ENCODE measurements around the gene TRPV2. TPM values are rescaled to one million over a fixed set of nuclear protein-coding genes. Genes with fewer than 3 reads are reported as not detected.
A peak's percentile ranks its signal among the peaks of the same experiment; 100 is the strongest.
"Not testable (repeated sequence)": the region's sequence is repeated elsewhere in the genome, so short reads cannot be mapped to it uniquely, and the experiment has no call there.

The TRPV2 gene
- total RNA-seq, 1 donor from 2014 or later: 0.98 TPM

DNA sequence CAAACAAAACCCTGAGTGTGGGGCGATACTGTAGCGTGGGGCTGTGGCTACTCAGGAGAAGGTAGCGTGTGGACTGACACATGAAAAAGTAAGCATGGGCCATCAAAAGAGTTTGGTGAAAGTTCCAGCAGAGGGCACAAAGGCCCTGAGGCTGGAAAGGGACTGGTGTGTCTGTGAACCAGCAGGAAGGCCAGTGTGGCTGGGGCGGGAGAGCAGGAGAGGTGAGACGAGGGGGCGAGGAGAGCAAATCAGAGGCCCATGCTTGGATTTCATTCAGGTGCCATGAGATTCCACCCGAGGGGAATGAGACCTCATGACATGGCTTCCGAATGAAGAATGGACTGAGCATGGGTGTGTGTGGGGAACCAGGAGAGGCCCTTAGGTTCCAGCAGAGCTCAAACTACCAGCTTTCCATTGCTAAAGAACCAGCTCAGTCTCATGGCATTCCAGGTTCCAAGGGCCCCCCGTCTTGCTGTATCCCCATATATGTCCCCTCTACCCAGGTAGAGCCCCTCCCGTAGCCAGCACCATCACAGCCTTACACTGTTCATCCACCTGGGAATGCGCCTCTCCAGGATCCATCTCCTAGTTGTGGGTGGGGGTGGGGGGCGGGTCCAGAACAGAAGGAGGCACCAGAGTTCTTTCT lies 31.1 kb downstream of the TRPV2 start:
- Mint-ChIP-seq H3K27ac (ENCODE audit: unreplicated experiment) (peak overlapping the region; percentile 46), H3K4me1 (peaks cover 46% of the 10 kb centered on the region), H3K4me3 (peak overlapping the region; percentile 23), H3K36me3 (ENCODE audit: low read depth) (peaks cover 25% of the 10 kb centered on the region), H3K9me3 (no peaks in the 10 kb centered on the region), H3K27me3 (ENCODE audit: low read depth) (peaks cover 6% of the 10 kb centered on the region)
- DNase-seq (ENCODE audit: low read depth, low spot score): no peak
- TF ChIP-seq, protein P1, sequence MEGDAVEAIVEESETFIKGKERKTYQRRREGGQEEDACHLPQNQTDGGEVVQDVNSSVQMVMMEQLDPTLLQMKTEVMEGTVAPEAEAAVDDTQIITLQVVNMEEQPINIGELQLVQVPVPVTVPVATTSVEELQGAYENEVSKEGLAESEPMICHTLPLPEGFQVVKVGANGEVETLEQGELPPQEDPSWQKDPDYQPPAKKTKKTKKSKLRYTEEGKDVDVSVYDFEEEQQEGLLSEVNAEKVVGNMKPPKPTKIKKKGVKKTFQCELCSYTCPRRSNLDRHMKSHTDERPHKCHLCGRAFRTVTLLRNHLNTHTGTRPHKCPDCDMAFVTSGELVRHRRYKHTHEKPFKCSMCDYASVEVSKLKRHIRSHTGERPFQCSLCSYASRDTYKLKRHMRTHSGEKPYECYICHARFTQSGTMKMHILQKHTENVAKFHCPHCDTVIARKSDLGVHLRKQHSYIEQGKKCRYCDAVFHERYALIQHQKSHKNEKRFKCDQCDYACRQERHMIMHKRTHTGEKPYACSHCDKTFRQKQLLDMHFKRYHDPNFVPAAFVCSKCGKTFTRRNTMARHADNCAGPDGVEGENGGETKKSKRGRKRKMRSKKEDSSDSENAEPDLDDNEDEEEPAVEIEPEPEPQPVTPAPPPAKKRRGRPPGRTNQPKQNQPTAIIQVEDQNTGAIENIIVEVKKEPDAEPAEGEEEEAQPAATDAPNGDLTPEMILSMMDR (conservative IDR thresholded peaks at IDR 0.05): no peak

DNA sequence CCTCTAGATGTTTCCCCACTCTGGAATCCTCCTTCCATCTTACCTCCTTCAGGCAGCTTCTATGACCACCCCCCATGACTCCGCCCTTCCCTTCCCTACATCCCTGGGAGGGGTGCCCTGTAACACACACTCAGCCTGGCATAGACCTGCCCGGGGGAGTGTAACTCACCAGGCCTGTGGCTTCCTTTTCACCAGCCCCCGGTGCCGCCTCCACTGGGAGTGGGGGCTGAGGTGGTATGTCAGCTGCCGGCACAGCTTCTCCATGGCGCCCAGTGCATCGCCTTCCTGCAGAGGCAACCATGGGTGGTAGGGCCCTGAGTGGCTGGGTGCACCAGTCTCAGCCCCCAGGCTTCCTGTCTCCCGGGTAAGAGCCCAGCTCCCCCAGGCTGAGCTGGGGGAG lies 32.3 kb downstream of the TRPV2 start:
- H3K9me3 Mint-ChIP-seq: no peaks in the 10 kb centered on the region
- peak overlapping the region; percentile 78 for H3K4me3 Mint-ChIP-seq
- no peak overlapping the region for H3K27ac Mint-ChIP-seq (ENCODE audit: unreplicated experiment)
- peaks cover 15% of the 10 kb centered on the region for H3K36me3 Mint-ChIP-seq (ENCODE audit: low read depth)
- peaks cover 6% of the 10 kb centered on the region for H3K27me3 Mint-ChIP-seq (ENCODE audit: low read depth)
- peaks cover 34% of the 10 kb centered on the region for H3K4me1 Mint-ChIP-seq
- TF ChIP-seq, protein P1 (conservative IDR thresholded peaks at IDR 0.05): no peak
- no peak for DNase-seq (ENCODE audit: low read depth, low spot score)

DNA sequence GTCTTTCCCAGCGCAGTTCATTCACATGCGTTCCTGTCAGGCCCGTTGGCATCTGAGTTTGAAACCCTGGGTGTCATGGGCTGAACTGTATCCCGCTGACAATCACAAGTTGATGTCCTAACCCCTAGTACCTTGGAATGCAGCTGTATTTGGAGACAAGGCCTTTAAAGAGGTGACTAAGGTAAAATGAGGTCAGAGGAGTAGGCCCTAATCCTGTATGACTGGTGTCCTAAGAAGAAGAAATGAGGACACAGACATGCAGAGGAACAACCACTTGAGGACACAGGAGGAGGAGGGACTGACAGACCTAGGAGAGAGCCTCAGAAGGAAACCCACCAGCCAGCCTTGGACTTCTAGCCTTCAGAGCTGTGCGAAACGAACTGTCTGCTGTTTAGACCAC lies 33.1 kb downstream of the TRPV2 start:
- DNase-seq (ENCODE audit: low read depth, low spot score): no peak
- H3K36me3 Mint-ChIP-seq (ENCODE audit: low read depth): peaks cover 14% of the 10 kb centered on the region
- H3K4me1 Mint-ChIP-seq: peaks cover 33% of the 10 kb centered on the region
- TF ChIP-seq, protein P1 (conservative IDR thresholded peaks at IDR 0.05): no peak
- peak overlapping the region; percentile 27 for H3K27ac Mint-ChIP-seq (ENCODE audit: unreplicated experiment)
- H3K27me3 Mint-ChIP-seq (ENCODE audit: low read depth): peaks cover 6% of the 10 kb centered on the region
- no peaks in the 10 kb centered on the region for H3K9me3 Mint-ChIP-seq
- peak overlapping the region; percentile 78 for H3K4me3 Mint-ChIP-seq

DNA sequence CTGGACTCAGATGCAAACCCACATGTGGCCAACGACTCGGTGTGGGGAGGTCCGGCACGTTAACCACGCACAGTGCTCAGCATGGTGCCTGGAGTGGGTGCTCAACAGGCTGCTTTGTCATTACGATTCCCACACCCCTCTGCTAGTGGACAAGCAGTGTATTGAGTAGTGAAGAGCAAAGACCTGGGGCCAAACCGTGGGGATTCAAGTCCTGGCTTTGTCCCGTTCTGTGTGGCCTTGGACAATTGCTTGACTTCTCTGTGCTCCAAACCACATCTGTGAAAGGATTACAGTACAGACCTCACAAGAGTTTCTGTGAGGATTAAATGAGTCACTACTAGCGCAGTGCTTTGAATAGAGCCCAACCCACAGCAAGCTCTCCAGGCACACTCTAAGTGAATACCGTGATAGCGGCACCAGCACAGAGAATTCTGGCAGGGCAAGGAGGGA lies 33.8 kb downstream of the TRPV2 start:
- peaks cover 32% of the 10 kb centered on the region for H3K4me1 Mint-ChIP-seq
- H3K4me3 Mint-ChIP-seq: peak overlapping the region; percentile 78
- TF ChIP-seq, protein P1 (conservative IDR thresholded peaks at IDR 0.05): no peak
- H3K27me3 Mint-ChIP-seq (ENCODE audit: low read depth): peaks cover 5% of the 10 kb centered on the region
- peaks cover 13% of the 10 kb centered on the region for H3K36me3 Mint-ChIP-seq (ENCODE audit: low read depth)
- no peaks in the 10 kb centered on the region for H3K9me3 Mint-ChIP-seq
- no peak for DNase-seq (ENCODE audit: low read depth, low spot score)
- no peak overlapping the region for H3K27ac Mint-ChIP-seq (ENCODE audit: unreplicated experiment)

DNA sequence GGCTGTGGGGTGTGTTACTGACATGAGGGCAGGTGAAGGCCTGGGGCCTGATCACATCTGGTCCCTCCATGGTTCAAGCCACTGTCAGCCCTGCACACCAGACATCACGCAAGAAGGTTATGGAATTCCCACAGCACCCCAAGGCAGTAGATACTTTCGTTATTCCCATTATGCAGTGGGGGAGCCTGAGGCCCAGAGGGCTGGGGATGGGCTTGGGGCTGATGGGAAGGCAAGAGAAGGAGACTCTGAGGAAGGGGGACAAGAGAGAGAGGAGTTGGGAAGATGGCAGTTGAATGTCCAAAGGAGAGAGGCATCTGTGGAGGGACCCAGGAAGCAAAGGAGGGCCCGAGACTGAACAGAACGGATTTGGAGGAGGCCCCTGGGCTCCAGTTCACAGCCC lies 34.7 kb downstream of the TRPV2 start:
- no peaks in the 10 kb centered on the region for H3K9me3 Mint-ChIP-seq
- H3K4me3 Mint-ChIP-seq: peak overlapping the region; percentile 34
- peaks cover 2% of the 10 kb centered on the region for H3K27me3 Mint-ChIP-seq (ENCODE audit: low read depth)
- H3K27ac Mint-ChIP-seq (ENCODE audit: unreplicated experiment): no peak overlapping the region
- no peak for DNase-seq (ENCODE audit: low read depth, low spot score)
- TF ChIP-seq, protein P1 (conservative IDR thresholded peaks at IDR 0.05): no peak
- peaks cover 28% of the 10 kb centered on the region for H3K4me1 Mint-ChIP-seq
- peaks cover 10% of the 10 kb centered on the region for H3K36me3 Mint-ChIP-seq (ENCODE audit: low read depth)

DNA sequence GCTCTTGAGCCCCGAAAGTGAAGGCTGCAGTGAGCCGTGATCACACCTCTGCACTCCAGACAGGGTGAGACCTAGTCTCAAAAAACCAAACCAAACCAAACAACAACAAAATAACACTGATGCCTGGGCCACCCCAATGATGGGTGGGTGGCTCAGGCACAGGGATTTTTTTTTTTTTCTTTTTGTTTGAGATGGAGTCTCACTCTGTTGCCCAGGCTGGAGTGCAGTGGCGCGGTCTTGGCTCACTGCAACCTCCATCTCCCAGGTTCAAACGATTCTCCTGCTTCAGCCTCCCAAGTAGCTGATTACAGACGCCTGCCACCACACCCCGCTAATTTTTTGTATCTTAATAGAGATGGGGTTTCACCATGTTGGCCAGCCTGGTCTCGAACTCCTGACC lies 36.9 kb downstream of the TRPV2 start:
- not testable (repeated sequence) for H3K9me3 Mint-ChIP-seq; DNase-seq (ENCODE audit: low read depth, low spot score); H3K36me3 Mint-ChIP-seq (ENCODE audit: low read depth); H3K27ac Mint-ChIP-seq (ENCODE audit: unreplicated experiment); H3K4me3 Mint-ChIP-seq; H3K27me3 Mint-ChIP-seq (ENCODE audit: low read depth)
- peaks cover 14% of the 10 kb centered on the region for H3K4me1 Mint-ChIP-seq

All from neural crest cell (in vitro differentiated cells).